Caco-2 (cell line): ENCODE measurements around the gene HPS4. TPM values are rescaled to one million over a fixed set of nuclear protein-coding genes. Genes with fewer than 3 reads are reported as not detected.

Source experiments
- BruUV-seq: library from RNA; stranded (reverse); fragments of 400-500 nt; replicated peaks from 2 replicates; lab custom pipeline; 2021; lab: Mats Ljungman, UMichigan
- CTCF ChIA-PET: fragments of 300-600 bp; sonication (Branson Sonifier 250); formaldehyde crosslinking; loops from one replicate; lab custom pipeline; 2022; ENCODE audit warnings: antibody characterized with exemption; lab: Charles Lee
- POLR2A ChIA-PET: fragments of 300-600 bp; sonication (Branson Sonifier 250); formaldehyde crosslinking; loops from one replicate; lab custom pipeline; 2022; ENCODE audit warnings: antibody characterized with exemption; lab: Charles Lee
- DNase-seq, 2 experiments: peaks; one replicate each; pipeline versions ENCODE4 v3.0.0 to v3.0.0-alpha.2; 2020 to 2022
- H3K27me3 ChIP-seq: replicated peaks from 2 replicates; pipeline ENCODE4 v1.6.0; 2011; ENCODE audit warnings: low read length; ENCODE audit not compliant: control insufficient read depth, insufficient read depth
- H3K36me3 ChIP-seq: 2 replicates; pipeline ENCODE4 v1.5.1; 2011; ENCODE audit warnings: low read length; ENCODE audit not compliant: control insufficient read depth, insufficient read depth
- H3K4me1 ChIP-seq: fragments of 250-450 bp; sonication (Bioruptor Pico); 2 replicates; pipeline ENCODE4 v1.5.1; 2020; ENCODE audit warnings: mild to moderate bottlenecking
- H3K4me3 ChIP-seq: 2 replicates; pipeline ENCODE4 v1.5.1; 2011; ENCODE audit warnings: low read depth, mild to moderate bottlenecking, control low read depth, low read length
- H3K9me3 ChIP-seq: fragments of 250-450 bp; sonication (Bioruptor Pico); 2 replicates; pipeline ENCODE4 v1.5.1; 2020; ENCODE audit warnings: mild to moderate bottlenecking, moderate library complexity
- H3K27ac Mint-ChIP-seq: one replicate; pipeline ENCODE4 v1.8.0; 2022; ENCODE audit warnings: mixed read lengths; ENCODE audit not compliant: unreplicated experiment
- H3K27me3 Mint-ChIP-seq: one replicate; pipeline ENCODE4 v1.8.0; 2022; ENCODE audit warnings: mixed read lengths; ENCODE audit not compliant: insufficient read depth, unreplicated experiment
- H3K36me3 Mint-ChIP-seq: one replicate; pipeline ENCODE4 v1.8.0; 2022; ENCODE audit warnings: mild to moderate bottlenecking, mixed read lengths; ENCODE audit not compliant: insufficient read depth, unreplicated experiment
- H3K4me1 Mint-ChIP-seq: one replicate; pipeline ENCODE4 v1.8.0; 2022; ENCODE audit warnings: low read depth, mixed read lengths; ENCODE audit not compliant: unreplicated experiment
- H3K4me3 Mint-ChIP-seq: one replicate; pipeline ENCODE4 v1.8.0; 2022; ENCODE audit warnings: mild to moderate bottlenecking, moderate library complexity, mixed read lengths; ENCODE audit not compliant: unreplicated experiment
- H3K9me3 Mint-ChIP-seq: one replicate; pipeline ENCODE4 v1.8.0; 2022; ENCODE audit warnings: mixed read lengths; ENCODE audit not compliant: unreplicated experiment
- intact Hi-C: fragments of 100-400 bp; cut with micrococcal nuclease; formaldehyde crosslinking; loops from one replicate; pipeline ENCODE4 v1.10.0; 2022; ENCODE audit not compliant: unreplicated experiment
- total RNA-seq: library from RNA; stranded (reverse); gene quantifications from 2 replicates; pipeline ENCODE4 v1.2.3, GENCODE V29; 2022
- TF ChIP-seq, protein P1 (sequence below), 2 experiments: fragments of 200-600 bp in 1 of 2; IDR thresholded peaks; 1 replicate in 1 of 2; 2 replicates in 1 of 2; pipeline versions ENCODE4 v1.5.1 to v1.8.0; 2011 to 2022; ENCODE audit warnings: antibody characterized with exemption in 1 of 2, control low read depth in 1 of 2, inconsistent platforms in 1 of 2, low read depth in 1 of 2, low read length in 1 of 2, mild to moderate bottlenecking in 1 of 2, moderate library complexity in 1 of 2; ENCODE audit not compliant: insufficient read depth in 1 of 2, severe bottlenecking in 1 of 2, unreplicated experiment in 1 of 2

HPS4 gene
- total RNA-seq, 1 experiment from 2014 or later = 35.1 TPM

DNA sequence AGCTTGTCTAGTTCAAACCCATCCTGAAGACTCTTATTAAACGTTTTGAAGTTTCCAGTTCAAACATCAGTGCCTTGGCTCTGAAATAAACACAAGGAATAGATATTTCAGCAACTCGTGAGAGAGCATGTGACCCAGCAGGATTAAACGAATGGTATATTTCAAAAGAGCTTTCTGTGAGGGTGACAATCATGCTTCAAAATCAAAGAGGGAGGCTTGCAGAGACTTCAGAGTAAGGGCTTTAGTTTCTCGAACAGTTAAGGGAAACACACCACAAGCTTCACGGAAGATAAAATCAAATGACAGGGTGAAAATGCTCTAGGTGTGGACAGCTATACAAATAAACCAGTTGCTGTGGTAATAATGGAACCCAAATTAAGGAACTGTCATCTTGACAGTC lies 1.4 kb downstream of the HPS4 start:
- intact Hi-C loops = no loop called here
- no peaks in the 10 kb centered on the region for H3K9me3 ChIP-seq
- no peak overlapping the region for H3K4me3 ChIP-seq
- TF ChIP-seq, protein P1, sequence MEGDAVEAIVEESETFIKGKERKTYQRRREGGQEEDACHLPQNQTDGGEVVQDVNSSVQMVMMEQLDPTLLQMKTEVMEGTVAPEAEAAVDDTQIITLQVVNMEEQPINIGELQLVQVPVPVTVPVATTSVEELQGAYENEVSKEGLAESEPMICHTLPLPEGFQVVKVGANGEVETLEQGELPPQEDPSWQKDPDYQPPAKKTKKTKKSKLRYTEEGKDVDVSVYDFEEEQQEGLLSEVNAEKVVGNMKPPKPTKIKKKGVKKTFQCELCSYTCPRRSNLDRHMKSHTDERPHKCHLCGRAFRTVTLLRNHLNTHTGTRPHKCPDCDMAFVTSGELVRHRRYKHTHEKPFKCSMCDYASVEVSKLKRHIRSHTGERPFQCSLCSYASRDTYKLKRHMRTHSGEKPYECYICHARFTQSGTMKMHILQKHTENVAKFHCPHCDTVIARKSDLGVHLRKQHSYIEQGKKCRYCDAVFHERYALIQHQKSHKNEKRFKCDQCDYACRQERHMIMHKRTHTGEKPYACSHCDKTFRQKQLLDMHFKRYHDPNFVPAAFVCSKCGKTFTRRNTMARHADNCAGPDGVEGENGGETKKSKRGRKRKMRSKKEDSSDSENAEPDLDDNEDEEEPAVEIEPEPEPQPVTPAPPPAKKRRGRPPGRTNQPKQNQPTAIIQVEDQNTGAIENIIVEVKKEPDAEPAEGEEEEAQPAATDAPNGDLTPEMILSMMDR (IDR thresholded peaks at IDR 0.05; ENCODE audit: insufficient read depth in 1 of 2, low read depth in 1 of 2, low read length in 1 of 2, severe bottlenecking in 1 of 2, unreplicated experiment in 1 of 2) = no peak
- peaks cover 30% of the 10 kb centered on the region for H3K36me3 Mint-ChIP-seq
- H3K4me1 Mint-ChIP-seq = peaks cover 30% of the 10 kb centered on the region
- peak overlapping the region; percentile 98 for H3K4me3 Mint-ChIP-seq
- H3K27me3 Mint-ChIP-seq = no peaks in the 10 kb centered on the region
- H3K4me1 ChIP-seq = peaks cover 12% of the 10 kb centered on the region; the same call in 1 of the 2 replicates
- ChIA-PET POLR2A (no interaction called here), CTCF (no interaction called here)
- no peaks in the 10 kb centered on the region for H3K27me3 ChIP-seq
- BruUV-seq = no TSS peak
- DNase-seq = no peak
- peaks cover 1% of the 10 kb centered on the region for H3K36me3 ChIP-seq
- H3K27ac Mint-ChIP-seq = peak overlapping the region; percentile 96
- no peaks in the 10 kb centered on the region for H3K9me3 Mint-ChIP-seq

DNA sequence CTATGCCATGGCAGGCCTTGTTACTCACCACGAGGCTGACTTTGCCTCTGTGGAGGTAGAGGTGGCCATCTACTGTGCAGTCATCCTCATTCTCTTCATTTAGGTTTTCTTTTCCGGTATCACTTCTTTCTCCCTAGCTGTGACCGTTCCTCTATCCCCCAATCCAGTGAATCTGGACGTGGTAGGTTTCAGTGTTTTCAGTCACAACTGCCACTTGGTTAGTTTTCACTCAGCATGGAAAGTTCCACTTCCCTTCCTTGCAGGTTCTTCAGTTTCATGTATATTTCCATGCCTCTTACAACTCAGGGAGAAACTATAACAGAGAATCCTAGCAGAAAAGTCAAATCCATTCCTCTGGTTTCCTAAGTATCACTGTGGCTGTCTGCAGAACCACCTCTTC lies 1.9 kb downstream of the HPS4 start:
- Histone ChIP-seq H3K27me3 (no peaks in the 10 kb centered on the region), H3K4me3 (no peak overlapping the region), H3K9me3 (no peaks in the 10 kb centered on the region), H3K4me1 (peaks cover 12% of the 10 kb centered on the region; the same call in 1 of the 2 replicates), H3K36me3 (peaks cover 2% of the 10 kb centered on the region)
- Mint-ChIP-seq H3K9me3 (no peaks in the 10 kb centered on the region), H3K36me3 (peaks cover 35% of the 10 kb centered on the region), H3K27ac (no peak overlapping the region), H3K27me3 (no peaks in the 10 kb centered on the region), H3K4me1 (peaks cover 30% of the 10 kb centered on the region), H3K4me3 (peak overlapping the region; percentile 98)
- TF ChIP-seq, protein P1 (IDR thresholded peaks at IDR 0.05; ENCODE audit: insufficient read depth in 1 of 2, low read depth in 1 of 2, low read length in 1 of 2, severe bottlenecking in 1 of 2, unreplicated experiment in 1 of 2) = no peak
- CTCF ChIA-PET = no interaction called here
- POLR2A ChIA-PET = no interaction called here
- intact Hi-C loops = no loop called here
- no peak for DNase-seq
- no TSS peak for BruUV-seq

DNA sequence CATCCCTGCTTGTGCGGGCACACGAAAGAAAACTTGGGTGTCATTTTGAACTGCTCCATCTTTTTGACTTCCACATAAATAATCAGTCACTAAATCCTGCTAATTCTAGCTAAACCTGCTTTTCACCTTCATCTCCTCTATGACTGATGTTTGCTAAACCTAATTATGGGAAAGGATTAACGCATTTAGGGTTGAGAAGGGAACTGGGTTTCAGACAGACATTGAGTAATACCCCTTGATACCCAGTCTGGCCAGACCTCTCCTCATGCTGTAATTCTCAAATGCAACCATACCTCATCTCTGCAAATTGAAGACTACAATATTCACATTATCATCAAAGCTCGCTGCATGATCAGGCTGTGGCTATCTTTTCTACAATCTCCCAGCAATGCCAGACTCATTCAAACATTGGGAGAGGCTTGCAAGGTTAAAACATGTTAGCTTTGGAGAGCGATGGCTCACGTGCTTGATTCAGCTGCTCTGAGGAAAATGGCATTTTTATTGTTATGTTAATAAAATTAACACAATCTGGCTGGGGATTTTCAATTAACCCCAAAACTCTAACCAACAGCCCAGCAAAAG lies 2.4 kb downstream of the HPS4 start:
- H3K9me3 ChIP-seq = no peaks in the 10 kb centered on the region
- intact Hi-C loops = no loop called here
- no peaks in the 10 kb centered on the region for H3K27me3 Mint-ChIP-seq
- ChIA-PET CTCF (interaction anchor here (1.0 kb wide), 1 partner anchor 117 kb away, joined by 3 read pairs; no protein-coding TSS in a partner anchor), POLR2A (no interaction called here)
- TF ChIP-seq, protein P1 (IDR thresholded peaks at IDR 0.05; ENCODE audit: insufficient read depth in 1 of 2, low read depth in 1 of 2, low read length in 1 of 2, severe bottlenecking in 1 of 2, unreplicated experiment in 1 of 2) = no peak
- no peaks in the 10 kb centered on the region for H3K27me3 ChIP-seq
- H3K27ac Mint-ChIP-seq = peak overlapping the region; percentile 45
- H3K4me3 Mint-ChIP-seq = no peak overlapping the region
- peaks cover 30% of the 10 kb centered on the region for H3K4me1 Mint-ChIP-seq
- peaks cover 39% of the 10 kb centered on the region for H3K36me3 Mint-ChIP-seq
- DNase-seq = no peak
- peaks cover 2% of the 10 kb centered on the region for H3K36me3 ChIP-seq
- no peak overlapping the region for H3K4me3 ChIP-seq
- H3K4me1 ChIP-seq = peaks cover 12% of the 10 kb centered on the region; the same call in 1 of the 2 replicates
- no peaks in the 10 kb centered on the region for H3K9me3 Mint-ChIP-seq
- no TSS peak for BruUV-seq
